ENCODE measurements around the gene UBTD1. TPM values are rescaled to one million over a fixed set of nuclear protein-coding genes. Genes with fewer than 3 reads are reported as not detected.
"Not testable (repeated sequence)": the region's sequence is repeated elsewhere in the genome, so short reads cannot be mapped to it uniquely, and the experiment has no call there.

The UBTD1 gene
- total RNA-seq, 1 donor from 2014 or later: 1.7 TPM

DNA sequence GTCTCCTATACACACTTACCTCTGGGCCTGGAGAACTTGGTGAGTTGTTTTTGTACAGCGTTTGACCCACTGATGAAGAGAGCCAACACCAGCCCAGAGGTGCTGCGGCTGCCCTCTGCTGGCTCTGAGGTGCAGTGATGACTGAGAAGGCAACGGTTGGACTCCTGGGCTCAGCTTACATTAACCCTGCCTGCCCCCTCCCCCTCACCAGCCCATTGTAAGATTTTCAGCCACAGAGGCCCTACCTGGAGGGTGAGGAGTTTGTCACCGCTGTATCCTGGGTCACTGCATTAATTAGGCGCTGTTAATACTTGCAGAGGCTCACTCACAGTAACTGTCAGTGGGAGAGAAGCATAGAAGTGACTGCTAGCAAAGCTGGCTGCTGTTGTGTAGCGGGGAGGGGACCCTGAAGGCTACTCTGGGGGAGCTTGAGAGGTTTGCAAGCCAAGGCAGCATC lies 54.9 kb downstream of the UBTD1 start:
- Mint-ChIP-seq H3K4me1 (ENCODE audit: low read depth) (no peaks in the 10 kb centered on the region), H3K27ac (no peak overlapping the region)
- intact Hi-C loops (cut with micrococcal nuclease): loop anchor here (1.0 kb wide), 5 partner anchors 19 to 146 kb away; partner anchors contain the start of genes EXOSC1, MMS19, UBTD1 and ZDHHC16

DNA sequence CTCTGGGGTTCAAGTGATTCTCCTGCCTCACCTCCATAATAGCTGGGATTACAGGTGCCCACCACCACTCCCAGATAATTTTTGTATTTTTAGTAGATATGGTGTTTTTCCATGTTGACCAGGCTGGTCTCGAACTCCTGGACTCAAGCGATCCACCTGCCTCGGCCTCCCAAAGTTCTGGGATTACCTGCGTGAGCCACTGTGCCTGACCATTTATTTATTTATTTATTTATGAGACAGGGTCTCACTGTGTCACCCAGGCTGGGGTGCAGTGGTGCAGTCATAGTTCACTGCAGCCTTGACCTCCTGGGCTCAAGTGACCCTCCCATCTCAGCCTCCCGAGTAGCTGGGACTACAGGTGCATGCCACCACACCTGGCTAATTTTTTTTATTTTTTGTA lies 55.6 kb downstream of the UBTD1 start:
- H3K27ac Mint-ChIP-seq; DNase-seq (ENCODE audit: low spot score); H3K9me3 Mint-ChIP-seq; H3K27me3 Mint-ChIP-seq (ENCODE audit: insufficient read depth); H3K36me3 Mint-ChIP-seq (ENCODE audit: low read depth); H3K4me1 Mint-ChIP-seq (ENCODE audit: low read depth); intact Hi-C loops (cut with micrococcal nuclease); H3K4me3 Mint-ChIP-seq: not testable (repeated sequence)

More for the DNA sequence above, 54.9 kb downstream of the UBTD1 start:
- Mint-ChIP-seq H3K4me3 (no peak overlapping the region), H3K9me3 (no peaks in the 10 kb centered on the region), H3K27me3 (ENCODE audit: insufficient read depth) (peaks cover 4% of the 10 kb centered on the region), H3K36me3 (ENCODE audit: low read depth) (no peaks in the 10 kb centered on the region)
- peak; percentile 52 for DNase-seq (ENCODE audit: low spot score)

DNA sequence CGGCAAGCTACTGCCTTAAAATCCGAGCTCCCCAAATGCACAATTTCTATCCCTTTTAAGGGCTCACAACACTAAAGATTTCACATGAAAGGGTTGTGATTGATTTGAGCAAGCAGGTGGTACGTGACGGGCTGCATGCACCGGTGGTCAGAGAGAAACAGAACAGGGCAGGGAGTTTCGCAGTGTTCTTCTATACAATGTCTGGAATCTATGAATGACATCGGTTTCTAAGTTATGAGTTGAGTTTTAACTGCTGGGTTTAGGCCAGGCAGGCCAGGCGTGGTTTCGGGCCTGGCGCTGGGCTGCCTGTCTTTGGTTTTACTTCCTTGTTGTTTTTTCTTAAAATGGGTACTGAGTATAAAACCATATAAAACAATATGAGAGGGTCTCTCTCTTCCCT lies 56.8 kb downstream of the UBTD1 start:
- H3K27ac Mint-ChIP-seq; H3K36me3 Mint-ChIP-seq (ENCODE audit: low read depth); H3K27me3 Mint-ChIP-seq (ENCODE audit: insufficient read depth); DNase-seq (ENCODE audit: low spot score); H3K4me1 Mint-ChIP-seq (ENCODE audit: low read depth); H3K4me3 Mint-ChIP-seq; intact Hi-C loops (cut with micrococcal nuclease); H3K9me3 Mint-ChIP-seq: not testable (repeated sequence)

DNA sequence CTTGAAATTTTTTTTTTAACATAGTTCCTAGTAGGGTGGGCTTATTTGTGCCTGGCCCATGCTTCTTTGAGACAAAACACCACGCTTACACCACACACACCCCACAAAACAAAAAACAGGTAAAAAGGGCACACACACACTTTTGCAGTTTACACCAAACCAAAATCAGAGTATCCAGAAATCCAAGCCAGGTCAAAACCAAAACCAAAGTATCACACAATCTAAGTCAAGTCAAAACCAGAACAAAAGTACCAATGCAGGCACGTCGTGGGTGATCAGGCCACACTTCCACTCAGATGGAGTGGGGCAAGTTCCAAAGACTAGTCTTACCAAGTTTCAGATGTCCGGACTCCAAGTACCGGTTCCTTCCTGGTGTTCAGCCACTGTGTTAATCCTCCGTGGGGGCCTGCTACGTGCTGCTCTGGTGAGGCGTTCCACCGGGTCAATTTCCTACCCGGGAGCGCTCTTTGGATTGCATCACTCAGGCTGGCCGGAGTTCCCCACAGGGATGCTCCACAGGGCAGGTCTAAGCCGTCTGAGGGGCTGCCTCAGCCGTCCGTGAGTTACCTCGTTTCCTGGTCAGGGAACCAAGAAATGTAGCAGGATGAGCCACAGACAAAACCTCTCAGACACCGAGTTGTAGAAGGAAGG lies 62.1 kb downstream of the UBTD1 start:
- H3K27ac Mint-ChIP-seq; H3K27me3 Mint-ChIP-seq (ENCODE audit: insufficient read depth); H3K4me1 Mint-ChIP-seq (ENCODE audit: low read depth); intact Hi-C loops (cut with micrococcal nuclease); H3K36me3 Mint-ChIP-seq (ENCODE audit: low read depth); DNase-seq (ENCODE audit: low spot score); H3K9me3 Mint-ChIP-seq; H3K4me3 Mint-ChIP-seq: not testable (repeated sequence)

DNA sequence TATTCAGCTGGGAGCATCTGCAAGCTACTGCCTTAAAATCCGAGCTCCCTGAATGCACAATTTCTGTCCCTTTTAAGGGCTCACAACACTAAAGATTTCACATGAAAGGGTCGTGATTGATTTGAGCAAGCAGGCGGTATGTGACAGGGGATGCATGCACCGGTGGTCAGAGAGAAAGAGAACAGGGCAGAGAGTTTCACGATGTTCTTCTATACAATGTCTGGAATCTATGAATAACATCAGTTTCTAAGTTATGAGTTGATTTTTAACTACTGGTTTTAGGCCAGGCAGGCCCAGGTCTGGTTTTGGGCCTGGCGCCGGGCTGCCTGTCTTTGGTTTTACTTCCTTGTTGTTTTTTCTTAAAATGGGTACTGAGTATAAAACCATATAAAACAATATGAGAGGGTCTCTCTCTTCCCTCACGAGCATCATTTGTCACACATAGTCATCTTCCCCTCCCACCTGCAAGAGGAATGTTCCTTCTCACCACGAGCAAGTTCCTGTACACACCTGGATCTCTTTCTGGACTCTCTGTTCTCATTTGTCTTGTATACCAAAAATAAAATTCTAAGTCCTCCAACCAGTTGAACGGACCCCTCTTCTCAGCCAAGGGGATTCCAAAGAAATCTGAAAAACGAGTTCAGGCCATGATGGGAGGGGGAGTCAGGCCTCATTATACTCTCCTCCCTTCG lies 62.8 kb downstream of the UBTD1 start:
- H3K27ac Mint-ChIP-seq: peak overlapping the region; percentile 10
- H3K9me3 Mint-ChIP-seq; intact Hi-C loops (cut with micrococcal nuclease); DNase-seq (ENCODE audit: low spot score); H3K36me3 Mint-ChIP-seq (ENCODE audit: low read depth); H3K4me1 Mint-ChIP-seq (ENCODE audit: low read depth); H3K27me3 Mint-ChIP-seq (ENCODE audit: insufficient read depth); H3K4me3 Mint-ChIP-seq: not testable (repeated sequence)

DNA sequence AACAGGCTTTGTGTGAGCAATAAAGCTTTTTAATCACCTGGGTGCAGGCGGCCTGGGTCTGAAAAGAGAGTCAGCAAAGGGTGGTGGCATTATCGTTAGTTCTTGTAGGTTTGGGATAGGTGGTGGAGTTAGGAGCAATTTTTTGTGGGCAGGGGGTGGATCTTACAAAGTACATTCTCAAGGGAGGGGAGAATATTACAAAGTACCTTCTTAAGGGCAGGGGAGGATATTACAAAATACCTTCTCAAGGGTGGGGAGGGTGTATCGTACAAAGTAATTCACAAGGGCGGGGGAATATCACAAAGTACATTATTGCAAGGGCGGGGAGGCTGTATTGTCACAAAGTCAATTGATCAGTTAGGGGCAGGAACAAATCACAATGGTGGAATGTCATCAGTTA lies 63.6 kb downstream of the UBTD1 start:
- DNase-seq (ENCODE audit: low spot score); H3K9me3 Mint-ChIP-seq: not testable (repeated sequence)

DNA sequence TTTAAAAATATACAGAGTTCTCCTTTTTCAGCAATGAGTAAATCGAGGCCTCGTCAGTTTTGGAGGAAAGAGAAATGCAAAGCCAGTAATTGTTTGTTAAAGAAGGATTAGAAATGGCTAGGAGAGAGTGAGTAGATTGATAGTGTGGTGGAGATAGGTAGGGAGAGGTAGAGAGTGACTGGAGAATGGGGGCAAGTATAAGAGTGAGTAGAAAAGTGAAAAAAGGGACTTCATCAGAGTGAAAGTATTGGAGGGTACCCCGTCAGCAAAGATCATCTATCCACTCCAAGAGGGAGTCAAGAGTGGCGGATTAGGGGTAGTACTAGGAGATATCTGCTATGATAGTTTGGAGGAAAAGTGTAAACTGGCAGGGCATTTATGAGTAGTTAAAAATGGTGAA lies 64.6 kb downstream of the UBTD1 start:
- H3K27ac Mint-ChIP-seq: no peak overlapping the region
- peaks cover 6% of the 10 kb centered on the region for H3K4me1 Mint-ChIP-seq (ENCODE audit: low read depth)
- H3K36me3 Mint-ChIP-seq (ENCODE audit: low read depth): no peaks in the 10 kb centered on the region
- no peak overlapping the region for H3K4me3 Mint-ChIP-seq
- H3K9me3 Mint-ChIP-seq: no peaks in the 10 kb centered on the region
- intact Hi-C loops (cut with micrococcal nuclease): no loop called here
- no peaks in the 10 kb centered on the region for H3K27me3 Mint-ChIP-seq (ENCODE audit: insufficient read depth)
- DNase-seq (ENCODE audit: low spot score): no peak

More for the DNA sequence above, 63.6 kb downstream of the UBTD1 start:
- H3K4me1 Mint-ChIP-seq (ENCODE audit: low read depth); H3K27me3 Mint-ChIP-seq (ENCODE audit: insufficient read depth); intact Hi-C loops (cut with micrococcal nuclease); H3K27ac Mint-ChIP-seq; H3K4me3 Mint-ChIP-seq; H3K36me3 Mint-ChIP-seq (ENCODE audit: low read depth): not testable (repeated sequence)

DNA sequence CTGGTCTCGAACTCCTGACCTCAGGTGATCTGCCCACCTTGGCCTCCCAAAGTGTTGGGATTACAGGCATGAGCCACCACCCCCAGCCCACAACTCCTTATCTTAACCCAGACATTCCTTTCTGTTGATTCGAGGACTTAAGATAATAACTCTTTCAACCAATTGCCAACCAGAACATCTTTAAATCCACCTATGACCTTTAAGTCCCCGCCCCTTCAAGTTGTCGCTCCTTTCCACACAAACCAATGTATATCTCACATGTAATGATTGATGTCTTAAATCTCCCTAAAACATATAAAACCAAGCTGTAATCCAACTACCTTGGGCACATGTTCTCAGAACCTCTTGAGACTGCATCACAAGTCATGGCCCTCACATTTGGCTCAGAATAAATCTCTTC lies 66.1 kb downstream of the UBTD1 start:
- H3K27me3 Mint-ChIP-seq (ENCODE audit: insufficient read depth): no peaks in the 10 kb centered on the region
- no peak overlapping the region for H3K4me3 Mint-ChIP-seq
- peaks cover 6% of the 10 kb centered on the region for H3K4me1 Mint-ChIP-seq (ENCODE audit: low read depth)
- H3K9me3 Mint-ChIP-seq: no peaks in the 10 kb centered on the region
- H3K27ac Mint-ChIP-seq: no peak overlapping the region
- DNase-seq (ENCODE audit: low spot score): no peak
- no peaks in the 10 kb centered on the region for H3K36me3 Mint-ChIP-seq (ENCODE audit: low read depth)
- intact Hi-C loops (cut with micrococcal nuclease): no loop called here

DNA sequence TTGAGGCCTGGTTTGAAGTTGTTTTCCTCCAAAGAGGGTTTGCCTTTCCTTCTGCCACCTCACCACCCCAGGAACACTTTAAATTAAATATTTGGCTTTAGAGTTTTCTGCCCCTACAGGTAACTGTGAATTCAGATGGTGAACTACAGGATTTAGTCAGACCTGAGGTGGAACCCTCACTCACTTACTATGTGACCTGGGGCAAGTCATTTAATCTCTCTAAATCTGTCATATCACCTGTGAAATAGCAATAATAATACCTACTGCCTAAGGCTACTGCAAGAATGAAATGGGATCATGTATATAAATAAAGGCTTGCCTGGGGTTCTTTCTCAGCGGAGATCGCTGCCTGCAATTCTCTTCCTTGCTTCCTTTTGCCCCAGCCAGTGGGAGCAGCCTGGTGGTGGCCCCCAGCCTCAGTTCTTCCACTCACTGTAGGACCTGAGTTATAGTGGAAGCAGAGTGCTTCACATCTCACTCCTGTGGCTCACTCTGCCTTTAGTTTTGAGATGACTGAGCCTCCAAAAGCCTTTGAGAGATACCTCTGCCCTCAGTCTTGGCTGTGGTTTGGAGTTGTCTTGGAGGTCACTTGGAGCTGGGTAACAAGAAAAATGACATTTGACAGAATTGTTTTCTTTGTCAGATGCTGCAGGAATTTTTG lies 67.7 kb downstream of the UBTD1 start:
- H3K27me3 Mint-ChIP-seq (ENCODE audit: insufficient read depth): no peaks in the 10 kb centered on the region
- H3K27ac Mint-ChIP-seq: no peak overlapping the region
- DNase-seq (ENCODE audit: low spot score): no peak
- H3K4me1 Mint-ChIP-seq (ENCODE audit: low read depth): no peaks in the 10 kb centered on the region
- intact Hi-C loops (cut with micrococcal nuclease): no loop called here
- no peak overlapping the region for H3K4me3 Mint-ChIP-seq
- H3K9me3 Mint-ChIP-seq: no peaks in the 10 kb centered on the region
- H3K36me3 Mint-ChIP-seq (ENCODE audit: low read depth): no peaks in the 10 kb centered on the region

DNA sequence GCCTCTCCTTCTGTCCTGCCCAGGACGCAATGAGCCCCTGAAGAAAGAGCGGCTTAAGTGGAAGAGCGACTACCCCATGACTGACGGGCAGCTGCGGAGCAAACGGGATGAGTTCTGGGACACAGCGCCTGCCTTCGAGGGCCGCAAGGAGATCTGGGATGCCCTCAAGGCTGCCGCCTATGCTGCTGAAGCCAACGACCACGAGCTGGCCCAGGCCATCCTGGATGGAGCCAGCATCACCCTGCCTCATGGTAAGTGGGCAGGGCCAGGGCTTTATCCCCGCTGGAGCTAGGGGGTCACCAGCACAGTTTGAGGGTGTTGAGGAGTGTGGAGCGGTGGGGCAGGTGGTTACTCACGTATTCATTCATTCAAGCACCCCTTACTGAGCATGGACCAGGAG lies 69.2 kb downstream of the UBTD1 start:
- Mint-ChIP-seq H3K27me3 (ENCODE audit: insufficient read depth) (no peaks in the 10 kb centered on the region), H3K36me3 (ENCODE audit: low read depth) (no peaks in the 10 kb centered on the region), H3K4me3 (no peak overlapping the region), H3K27ac (no peak overlapping the region), H3K9me3 (no peaks in the 10 kb centered on the region), H3K4me1 (ENCODE audit: low read depth) (no peaks in the 10 kb centered on the region)
- DNase-seq (ENCODE audit: low spot score): no peak
- intact Hi-C loops (cut with micrococcal nuclease): no loop called here

DNA sequence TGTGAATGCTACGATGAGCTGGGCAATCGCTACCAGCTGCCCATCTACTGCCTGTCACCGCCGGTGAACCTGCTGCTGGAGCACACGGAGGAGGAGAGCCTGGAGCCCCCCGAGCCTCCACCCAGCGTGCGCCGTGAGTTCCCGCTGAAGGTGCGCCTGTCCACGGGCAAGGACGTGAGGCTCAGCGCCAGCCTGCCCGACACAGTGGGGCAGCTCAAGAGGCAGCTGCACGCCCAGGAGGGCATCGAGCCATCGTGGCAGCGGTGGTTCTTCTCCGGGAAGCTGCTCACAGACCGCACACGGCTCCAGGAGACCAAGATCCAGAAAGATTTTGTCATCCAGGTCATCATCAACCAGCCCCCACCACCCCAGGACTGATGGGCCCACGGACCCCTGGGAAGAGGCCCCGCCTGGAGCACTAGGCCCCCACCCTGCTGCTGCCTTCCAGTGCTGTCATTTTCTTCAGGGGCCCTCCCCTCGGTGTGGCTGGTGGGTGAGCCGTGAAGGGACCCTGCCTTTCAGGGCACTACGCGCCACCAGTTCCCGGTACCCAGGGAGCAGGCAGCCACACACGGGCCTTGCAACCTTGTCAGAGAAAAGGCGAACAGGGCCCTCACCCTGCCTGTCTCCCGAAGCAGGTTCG lies 71.5 kb downstream of the UBTD1 start:
- Mint-ChIP-seq H3K9me3 (no peaks in the 10 kb centered on the region), H3K4me3 (no peak overlapping the region), H3K36me3 (ENCODE audit: low read depth) (no peaks in the 10 kb centered on the region), H3K27me3 (ENCODE audit: insufficient read depth) (peaks cover 3% of the 10 kb centered on the region), H3K4me1 (ENCODE audit: low read depth) (no peaks in the 10 kb centered on the region), H3K27ac (no peak overlapping the region)
- intact Hi-C loops (cut with micrococcal nuclease): no loop called here
- no peak for DNase-seq (ENCODE audit: low spot score)

DNA sequence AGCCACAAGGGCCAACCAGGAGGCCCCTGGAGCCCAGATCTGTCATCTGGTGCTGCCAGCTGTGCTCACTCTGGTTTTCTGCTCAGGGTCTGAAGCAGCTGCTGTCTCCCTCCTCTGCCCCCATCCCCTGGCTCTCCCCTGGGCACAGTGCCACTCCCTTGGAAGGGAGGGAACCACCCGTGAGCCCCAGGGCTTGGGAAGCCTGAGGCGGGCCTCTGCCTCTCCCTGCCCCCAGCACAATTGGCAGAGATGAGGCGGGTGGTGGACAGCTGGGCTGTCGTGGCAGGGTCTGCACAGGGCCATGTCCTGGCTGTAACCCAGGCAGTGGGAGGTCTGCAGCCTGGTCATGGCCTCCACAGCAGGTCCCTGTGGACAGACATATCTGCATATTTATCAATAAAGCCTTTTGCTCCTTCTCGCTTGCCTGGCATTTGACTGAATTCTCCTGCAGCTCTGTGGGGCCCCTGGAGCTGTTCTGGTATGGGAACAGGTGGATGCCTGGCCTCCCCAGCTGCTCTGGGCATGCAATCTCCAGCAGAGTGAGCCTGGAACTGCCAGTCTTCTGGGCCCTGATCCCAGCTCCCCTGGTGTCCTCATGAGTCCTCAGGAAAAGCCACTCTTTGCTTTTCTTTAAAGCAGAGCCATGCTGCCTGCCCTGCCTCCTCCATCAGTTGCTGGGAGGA lies 72.2 kb downstream of the UBTD1 start:
- intact Hi-C loops (cut with micrococcal nuclease): no loop called here
- peaks cover 4% of the 10 kb centered on the region for H3K27me3 Mint-ChIP-seq (ENCODE audit: insufficient read depth)

More for the DNA sequence above, 72.2 kb downstream of the UBTD1 start:
- H3K4me3 Mint-ChIP-seq: no peak overlapping the region
- no peaks in the 10 kb centered on the region for H3K4me1 Mint-ChIP-seq (ENCODE audit: low read depth)
- H3K36me3 Mint-ChIP-seq (ENCODE audit: low read depth): no peaks in the 10 kb centered on the region
- H3K27ac Mint-ChIP-seq: no peak overlapping the region
- DNase-seq (ENCODE audit: low spot score): no peak
- no peaks in the 10 kb centered on the region for H3K9me3 Mint-ChIP-seq

Data from activated T-helper 1 cell treated with anti-CD3 and anti-CD28 coated beads, Interleukin-12 subunit alpha, Interleukin-12 subunit beta, Interleukin-2, Interleukin-4 antibody, amounts not matched to agents 30 ng/mL and 10 ng/mL and 1 ng/mL, durations not matched to agents 14 hours and 24 hours and 36 hours (primary cell).